ENCODE results near the gene TRPC4. TPM values are rescaled to one million over a fixed set of nuclear protein-coding genes. Genes with fewer than 3 reads are reported as not detected.

The TRPC4 gene
- polyA plus RNA-seq, 2 of the 4 experiments (the other 2 are of a cell fraction), result 0.04 to 0.05 TPM

GRCh38 chr13:37878496-37878895 is 8.9 kb upstream of the TRPC4 start:
- H3K4me3 ChIP-seq, result no peak overlapping the region
- H3K4me1 ChIP-seq, result no peaks in the 10 kb centered on the region
- POLR2A ChIA-PET, result no interaction called here
- 21% methylated on average over 1 of the region's 1 CpG for WGBS (ENCODE audit: missing lambda C conversion rate)
- no peak overlapping the region for H3K4me2 ChIP-seq
- no peak overlapping the region for H3K27ac ChIP-seq
- FAIRE-seq (no peak), ATAC-seq (no peak), DNase-seq (ENCODE audit: low read depth in 1 of 2, low spot score in 1 of 2) (no peak)
- H3K9me3 ChIP-seq, result no peaks in the 10 kb centered on the region
- TF ChIP-seq PBX3 (IDR thresholded peaks at IDR 0.05) (no peak), JUNB (IDR thresholded peaks at IDR 0.05) (no peak), ZC3H11A (IDR thresholded peaks at IDR 0.05) (no peak), KDM1A (IDR thresholded peaks at IDR 0.05; ENCODE audit: low read depth) (no peak), E2F6 (IDR thresholded peaks at IDR 0.05; ENCODE audit: borderline replicate concordance, low read depth) (no peak), FOSB (CRISPR knock-in tag; IDR thresholded peaks at IDR 0.05) (no peak), ZSCAN20 (CRISPR knock-in tag; IDR thresholded peaks at IDR 0.05) (no peak), CBX8 (IDR thresholded peaks at IDR 0.05) (no peak), SREBF2 (IDR thresholded peaks at IDR 0.05) (no peak), FOXS1 (CRISPR knock-in tag; IDR thresholded peaks at IDR 0.05) (no peak), HOXA7 (CRISPR knock-in tag; IDR thresholded peaks at IDR 0.05) (no peak)
- CTCF ChIA-PET, result no interaction called here

GRCh38 chr13:37870895-37871550 is 1.5 kb upstream of the TRPC4 start:
- TF ChIP-seq CEBPB (IDR thresholded peaks at IDR 0.05) (no peak), POLR2A (IDR thresholded peaks at IDR 0.05; ENCODE audit: low read length) (no peak), BHLHE40 (IDR thresholded peaks at IDR 0.05; ENCODE audit: low read depth, low read length) (no peak), ZNF302 (CRISPR knock-in tag; IDR thresholded peaks at IDR 0.05) (no peak), PHF8 (IDR thresholded peaks at IDR 0.05; ENCODE audit: borderline replicate concordance, low read depth) (no peak), MAZ (IDR thresholded peaks at IDR 0.05; ENCODE audit: borderline replicate concordance, low read depth, low read length) (no peak), HOXB5 (CRISPR knock-in tag; IDR thresholded peaks at IDR 0.05) (no peak), RFX5 (IDR thresholded peaks at IDR 0.05) (no peak), JUN (IDR thresholded peaks at IDR 0.05) (no peak), RARB (CRISPR knock-in tag; IDR thresholded peaks at IDR 0.05) (no peak), CHD4 (IDR thresholded peaks at IDR 0.05; ENCODE audit: borderline replicate concordance) (no peak), REST (IDR thresholded peaks at IDR 0.05) (no peak), TP53 (CRISPR knock-in tag; IDR thresholded peaks at IDR 0.05) (no peak), HMGXB4 (CRISPR knock-in tag; IDR thresholded peaks at IDR 0.05; ENCODE audit: borderline replicate concordance) (no peak), KDM1A (IDR thresholded peaks at IDR 0.05; ENCODE audit: low read depth) (no peak), HOXA7 (CRISPR knock-in tag; IDR thresholded peaks at IDR 0.05) (no peak), EHF (CRISPR knock-in tag; IDR thresholded peaks at IDR 0.05) (no peak), CBX2 (IDR thresholded peaks at IDR 0.05; ENCODE audit: borderline replicate concordance, low read depth) (no peak)
- FAIRE-seq, result no peak
- no peaks in the 10 kb centered on the region for H3K9me3 ChIP-seq
- POLR2A ChIA-PET, result no interaction called here
- no peak overlapping the region for H3K4me3 ChIP-seq
- no peaks in the 10 kb centered on the region for H3K4me1 ChIP-seq
- no peak for DNase-seq (ENCODE audit: low read depth in 1 of 2, low spot score in 1 of 2)
- CTCF ChIA-PET, result interaction anchor here (1.3 to 1.4 kb wide), 2 partner anchors 10 to 18 kb away, joined by 3 read pairs; no protein-coding TSS in a partner anchor
- WGBS (ENCODE audit: missing lambda C conversion rate), result 14% methylated on average over 10 of the region's 10 CpGs
- H3K4me2 ChIP-seq, result no peak overlapping the region
- no peak overlapping the region for H3K27ac ChIP-seq
- no peak for ATAC-seq

All from A549 (cell line).